HepG2 (cell line): ENCODE measurements around the gene CARD9. TPM values are rescaled to one million over a fixed set of nuclear protein-coding genes. Genes with fewer than 3 reads are reported as not detected.

Source experiments
- E2F2 ChIP-seq: sonication (generic); formaldehyde crosslinking; IDR thresholded peaks from 2 replicates; pipeline ENCODE4 v1.4.0; 2020; ENCODE audit warnings: missing genetic modification reagents, borderline replicate concordance
- EEA1 ChIP-seq: sonication (generic); formaldehyde crosslinking; IDR thresholded peaks from 2 replicates; pipeline ENCODE4 v1.5.1; 2020; ENCODE audit warnings: mild to moderate bottlenecking, missing genetic modification reagents, borderline replicate concordance
- HDAC1 ChIP-seq: sonication (generic); formaldehyde crosslinking; IDR thresholded peaks from 2 replicates; pipeline ENCODE4 v1.5.1; 2020; ENCODE audit warnings: mild to moderate bottlenecking, missing genetic modification reagents
- HNRNPL ChIP-seq: fragments of 200-400 bp; formaldehyde crosslinking; IDR thresholded peaks from 2 replicates; pipeline ENCODE4 v1.6.1; 2017; ENCODE audit warnings: mild to moderate bottlenecking, low read depth, low read length
- HOXA9 ChIP-seq: sonication (generic); formaldehyde crosslinking; IDR thresholded peaks from 2 replicates; pipeline ENCODE4 v1.8.1; 2022; ENCODE audit warnings: missing genetic modification reagents, mild to moderate bottlenecking, moderate library complexity, borderline replicate concordance
- HOXD1 ChIP-seq: sonication (generic); formaldehyde crosslinking; IDR thresholded peaks from 2 replicates; pipeline ENCODE4 v1.5.0; 2020; ENCODE audit warnings: missing genetic modification reagents
- JDP2 ChIP-seq: sonication (generic); formaldehyde crosslinking; IDR thresholded peaks from 2 replicates; pipeline ENCODE4 v1.8.1; 2022; ENCODE audit warnings: missing genetic modification reagents, borderline replicate concordance
- JUND ChIP-seq: sonication (generic); formaldehyde crosslinking; IDR thresholded peaks from 2 replicates; pipeline ENCODE4 v1.8.0; 2022; ENCODE audit warnings: mild to moderate bottlenecking, missing genetic modification reagents
- KMT2A ChIP-seq: sonication (generic); formaldehyde crosslinking; IDR thresholded peaks from 2 replicates; pipeline ENCODE4 v1.4.0; 2020; ENCODE audit warnings: missing genetic modification reagents
- MBD4 ChIP-seq: IDR thresholded peaks from 2 replicates; pipeline ENCODE4 v1.6.1; 2012; ENCODE audit warnings: low read length, inconsistent platforms, borderline replicate concordance
- MBNL3 ChIP-seq: fragments of 250-450 bp; sonication (Bioruptor Pico); conservative IDR thresholded peaks from 2 replicates; pipeline ENCODE4 v1.8.0; 2022; ENCODE audit warnings: mild to moderate bottlenecking, inconsistent platforms
- MED13 ChIP-seq: sonication (generic); formaldehyde crosslinking; IDR thresholded peaks from 2 replicates; pipeline ENCODE4 v1.5.0; 2020; ENCODE audit warnings: missing genetic modification reagents
- MED8 ChIP-seq: sonication (generic); formaldehyde crosslinking; IDR thresholded peaks from 2 replicates; pipeline ENCODE4 v1.8.1; 2023; ENCODE audit warnings: mild to moderate bottlenecking, missing genetic modification reagents; ENCODE audit not compliant: insufficient replicate concordance
- MXD3 ChIP-seq: IDR thresholded peaks from 2 replicates; pipeline ENCODE4 v1.6.1; 2016; ENCODE audit warnings: mild to moderate bottlenecking, missing biosample characterization, missing genetic modification reagents
- PRPF4 ChIP-seq: fragments of 200-400 bp; formaldehyde crosslinking; IDR thresholded peaks from 2 replicates; pipeline ENCODE4 v1.6.1; 2016; ENCODE audit warnings: low read length, low read depth; ENCODE audit not compliant: poor library complexity, severe bottlenecking
- SIX4 ChIP-seq: sonication (generic); formaldehyde crosslinking; IDR thresholded peaks from 2 replicates; pipeline ENCODE4 v1.4.0; 2020; ENCODE audit warnings: missing genetic modification reagents
- STAG1 ChIP-seq: sonication (generic); formaldehyde crosslinking; IDR thresholded peaks from 2 replicates; pipeline ENCODE4 v1.4.0; 2020; ENCODE audit warnings: missing genetic modification reagents
- YEATS4 ChIP-seq: sonication (generic); formaldehyde crosslinking; IDR thresholded peaks from 2 replicates; pipeline ENCODE4 v1.4.0; 2020; ENCODE audit warnings: missing genetic modification reagents, borderline replicate concordance
- ZBED4 ChIP-seq: sonication (generic); formaldehyde crosslinking; IDR thresholded peaks from 2 replicates; pipeline ENCODE4 v1.4.0; 2020; ENCODE audit warnings: missing genetic modification reagents, borderline replicate concordance
- ZNF224 ChIP-seq: sonication (generic); formaldehyde crosslinking; IDR thresholded peaks from 2 replicates; pipeline ENCODE4 v1.5.0; 2020; ENCODE audit warnings: mild to moderate bottlenecking, missing genetic modification reagents
- ZNF543 ChIP-seq: sonication (generic); formaldehyde crosslinking; IDR thresholded peaks from 2 replicates; pipeline ENCODE4 v1.4.0; 2020; ENCODE audit warnings: mild to moderate bottlenecking, missing genetic modification reagents
- ZSCAN25 ChIP-seq: sonication (generic); formaldehyde crosslinking; IDR thresholded peaks from 2 replicates; pipeline ENCODE4 v1.8.0; 2022; ENCODE audit warnings: mild to moderate bottlenecking, missing genetic modification reagents
- ZSCAN29 ChIP-seq: sonication (generic); formaldehyde crosslinking; conservative IDR thresholded peaks from 2 replicates; pipeline ENCODE4 v1.4.0; 2020; ENCODE audit warnings: mild to moderate bottlenecking, missing genetic modification reagents
- polyA plus RNA-seq, 8 experiments: library from polyadenylated mRNA; depleted of rRNA in 3 of 8; stranded (reverse) in 7 of 8; unstranded in 1 of 8; fragments of >200 nt; fragmentation: Illumina TruSeq in 4 of 8; extraction: Trizol in 4 of 8; gene quantifications; 2 replicates each; pipeline versions ENCODE4 v1.2.1 to v1.2.3, GENCODE V29; 2011 to 2016; ENCODE audit warnings: low read depth in 4 of 8, missing spikeins in 1 of 8, mixed read lengths in 1 of 8; ENCODE audit not compliant: insufficient read depth in 1 of 8
- total RNA-seq, 5 experiments: library from RNA; depleted of rRNA; stranded (reverse); fragments of >200 nt; fragmentation: Illumina TruSeq; extraction: Trizol; gene quantifications; 2 replicates each; pipeline ENCODE4 v1.2.3, GENCODE V29; 2016; ENCODE audit warnings: low read depth in 1 of 5
- TF ChIP-seq, protein P1 (sequence below): sonication (generic); IDR thresholded peaks from 2 replicates; pipeline ENCODE4 v1.6.1; 2016; ENCODE audit warnings: low read depth, borderline replicate concordance

CARD9 gene
- total and polyA plus RNA-seq, 2 of the 13 experiments (the other 11 are each of a cell fraction or from before 2014, with no cell fraction given), result 3.3 to 7.4 TPM

DNA sequence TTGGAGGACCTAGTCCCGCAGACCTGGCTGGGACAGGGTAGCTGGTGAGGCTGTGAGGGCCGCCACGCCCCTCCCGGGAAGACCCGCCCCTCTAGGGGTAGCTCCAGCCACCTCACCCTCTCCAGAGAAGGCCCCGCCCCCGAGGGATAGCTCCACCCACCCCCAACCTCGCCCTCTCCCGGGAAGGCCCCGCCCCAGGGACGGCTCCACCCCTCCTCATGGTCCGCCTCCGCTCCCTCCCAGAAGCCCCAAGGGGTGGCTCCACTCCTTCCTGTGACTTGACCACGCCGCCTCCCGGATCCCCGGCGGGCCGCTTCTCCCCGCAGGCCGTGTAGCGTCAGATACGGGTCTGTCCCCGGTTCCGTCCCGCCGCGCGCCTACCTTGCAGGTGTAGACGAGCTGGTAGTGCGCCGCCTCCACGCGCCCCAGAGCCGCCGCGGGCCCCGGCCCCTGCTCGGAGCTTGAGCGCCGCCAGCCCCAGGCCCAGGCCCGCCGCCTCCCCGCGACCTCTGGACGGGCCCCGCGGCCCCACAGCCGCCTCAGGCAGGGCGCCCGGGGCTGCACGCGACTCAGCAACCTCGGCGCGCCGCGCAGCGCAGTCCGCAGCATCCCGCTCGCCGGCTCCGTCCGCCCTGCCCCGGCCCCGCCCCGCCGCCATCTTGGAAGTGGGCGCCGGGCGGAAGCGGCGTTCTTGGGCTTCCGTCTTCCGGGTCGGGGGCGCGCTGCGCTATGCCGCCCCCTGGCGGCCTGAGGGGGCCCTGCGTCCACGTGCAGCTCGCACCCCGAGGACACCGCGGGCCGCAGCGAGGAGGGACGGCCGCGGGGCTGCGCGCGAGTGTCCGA, 10.1 kb downstream of the CARD9 start, which contains the start of gene DNLZ (continued):
- TF ChIP-seq ZSCAN25 (CRISPR knock-in tag) (no peak; the same call in 1 of the 2 replicates), STAG1 (CRISPR knock-in tag) (peak; percentile 70), JDP2 (CRISPR knock-in tag) (peak; percentile 64; the same call in 1 of the 2 replicates), ZBED4 (peak; percentile 50; the same call in 1 of the 2 replicates), ZNF543 (CRISPR knock-in tag) (peak; percentile 90), HNRNPL (0 out of 2 replicates have a peak, but pooled peaks have one; percentile 25), HDAC1 (peak; percentile 85), SIX4 (no peak; the same call in 1 of the 2 replicates), JUND (0 out of 2 replicates have a peak, but pooled peaks have one; percentile 73), MED13 (peak; percentile 73; the same call in 1 of the 2 replicates), MBNL3 (no peak), YEATS4 (peak; percentile 86), HOXA9 (peak; percentile 93), KMT2A (CRISPR knock-in tag) (peak; percentile 60; the same call in 1 of the 2 replicates), MXD3 (CRISPR knock-in tag) (peak; percentile 77), E2F2 (CRISPR knock-in tag) (peak; percentile 36; the same call in 1 of the 2 replicates), ZNF224 (0 out of 2 replicates have a peak, but pooled peaks have one; percentile 27), HOXD1 (CRISPR knock-in tag) (no peak; the same call in 1 of the 2 replicates), ZSCAN29 (CRISPR knock-in tag) (peak; percentile 81), EEA1 (CRISPR knock-in tag) (no peak), PRPF4 (no peak), MBD4 (no peak), MED8 (no peak)
- TF ChIP-seq, protein P1, sequence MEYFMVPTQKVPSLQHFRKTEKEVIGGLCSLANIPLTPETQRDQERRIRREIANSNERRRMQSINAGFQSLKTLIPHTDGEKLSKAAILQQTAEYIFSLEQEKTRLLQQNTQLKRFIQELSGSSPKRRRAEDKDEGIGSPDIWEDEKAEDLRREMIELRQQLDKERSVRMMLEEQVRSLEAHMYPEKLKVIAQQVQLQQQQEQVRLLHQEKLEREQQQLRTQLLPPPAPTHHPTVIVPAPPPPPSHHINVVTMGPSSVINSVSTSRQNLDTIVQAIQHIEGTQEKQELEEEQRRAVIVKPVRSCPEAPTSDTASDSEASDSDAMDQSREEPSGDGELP, result no peak
